Epithelial cell of proximal tubule (primary cell): ENCODE measurements around the gene SHANK3. TPM values are rescaled to one million over a fixed set of nuclear protein-coding genes. Genes with fewer than 3 reads are reported as not detected.

Experiments
- DNase-seq: peaks from one replicate; pipeline ENCODE4 v3.0.0-alpha.2; 2011; ENCODE audit warnings: low read depth
- H3K4me3 ChIP-seq: 2 replicates; pipeline ENCODE4 v1.5.1; 2011; ENCODE audit warnings: low read depth, mild to moderate bottlenecking, low read length
- total RNA-seq: library from RNA; depleted of rRNA; stranded (reverse); fragments of >200 nt; gene quantifications from 2 replicates; pipeline ENCODE4 v1.2.3, GENCODE V29; 2015
- TF ChIP-seq, protein P1 (sequence below): conservative IDR thresholded peaks from 2 replicates; pipeline ENCODE4 v1.5.1; 2012; ENCODE audit warnings: low read depth, mild to moderate bottlenecking, low read length

The SHANK3 gene
- total RNA-seq: 1.4 and 3.6 TPM in 2 replicates

GRCh38 chr22:50672471-50673230, at the start of gene SHANK3:
Gene SHANK3, plus strand, starts transcription at chr22:50672823.
- TF ChIP-seq, protein P1, sequence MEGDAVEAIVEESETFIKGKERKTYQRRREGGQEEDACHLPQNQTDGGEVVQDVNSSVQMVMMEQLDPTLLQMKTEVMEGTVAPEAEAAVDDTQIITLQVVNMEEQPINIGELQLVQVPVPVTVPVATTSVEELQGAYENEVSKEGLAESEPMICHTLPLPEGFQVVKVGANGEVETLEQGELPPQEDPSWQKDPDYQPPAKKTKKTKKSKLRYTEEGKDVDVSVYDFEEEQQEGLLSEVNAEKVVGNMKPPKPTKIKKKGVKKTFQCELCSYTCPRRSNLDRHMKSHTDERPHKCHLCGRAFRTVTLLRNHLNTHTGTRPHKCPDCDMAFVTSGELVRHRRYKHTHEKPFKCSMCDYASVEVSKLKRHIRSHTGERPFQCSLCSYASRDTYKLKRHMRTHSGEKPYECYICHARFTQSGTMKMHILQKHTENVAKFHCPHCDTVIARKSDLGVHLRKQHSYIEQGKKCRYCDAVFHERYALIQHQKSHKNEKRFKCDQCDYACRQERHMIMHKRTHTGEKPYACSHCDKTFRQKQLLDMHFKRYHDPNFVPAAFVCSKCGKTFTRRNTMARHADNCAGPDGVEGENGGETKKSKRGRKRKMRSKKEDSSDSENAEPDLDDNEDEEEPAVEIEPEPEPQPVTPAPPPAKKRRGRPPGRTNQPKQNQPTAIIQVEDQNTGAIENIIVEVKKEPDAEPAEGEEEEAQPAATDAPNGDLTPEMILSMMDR: no peak
- DNase-seq: no peak
- no peak within 1 kb of the TSS for H3K4me3 ChIP-seq

DNA sequence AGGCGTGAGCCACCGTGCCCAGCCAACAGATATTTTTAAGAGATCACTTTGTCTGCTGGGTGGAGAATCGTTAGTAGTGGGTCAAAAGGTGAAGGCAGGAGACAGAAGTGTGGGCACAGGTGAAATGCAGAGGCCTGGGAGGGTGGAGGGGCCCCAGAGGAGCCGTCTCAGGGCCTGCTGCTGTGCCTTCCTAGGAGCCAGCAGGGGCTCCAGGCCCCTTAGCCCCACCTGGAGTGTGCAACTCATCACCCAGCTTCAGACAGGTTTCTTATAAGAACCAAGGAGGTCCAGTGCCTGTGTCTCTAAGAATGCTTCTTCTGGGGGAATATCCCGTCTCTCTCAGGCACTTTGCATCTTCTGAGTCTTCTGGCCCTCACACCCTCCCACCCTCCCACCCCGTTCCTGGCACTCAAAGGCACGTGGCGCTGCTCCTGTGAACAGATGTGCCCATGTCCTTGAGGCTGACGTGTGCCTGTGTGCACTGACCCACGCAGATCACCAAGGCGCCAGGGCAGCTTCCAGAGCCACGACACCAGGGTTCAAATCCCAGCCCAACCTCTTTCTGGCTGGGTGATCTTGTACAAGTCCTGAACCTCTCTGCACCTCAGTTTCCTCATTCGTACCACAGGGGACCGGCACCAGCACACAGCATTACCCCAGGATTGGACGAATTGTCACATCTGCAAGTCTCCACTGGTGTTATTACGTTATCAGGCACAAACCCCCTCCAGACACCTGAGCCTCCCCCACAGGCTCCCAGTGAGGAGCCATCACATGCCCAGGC, 48.1 kb upstream of the SHANK3 start:
- H3K4me3 ChIP-seq: no peak overlapping the region
- no peak for DNase-seq
- TF ChIP-seq, protein P1: no peak

DNA sequence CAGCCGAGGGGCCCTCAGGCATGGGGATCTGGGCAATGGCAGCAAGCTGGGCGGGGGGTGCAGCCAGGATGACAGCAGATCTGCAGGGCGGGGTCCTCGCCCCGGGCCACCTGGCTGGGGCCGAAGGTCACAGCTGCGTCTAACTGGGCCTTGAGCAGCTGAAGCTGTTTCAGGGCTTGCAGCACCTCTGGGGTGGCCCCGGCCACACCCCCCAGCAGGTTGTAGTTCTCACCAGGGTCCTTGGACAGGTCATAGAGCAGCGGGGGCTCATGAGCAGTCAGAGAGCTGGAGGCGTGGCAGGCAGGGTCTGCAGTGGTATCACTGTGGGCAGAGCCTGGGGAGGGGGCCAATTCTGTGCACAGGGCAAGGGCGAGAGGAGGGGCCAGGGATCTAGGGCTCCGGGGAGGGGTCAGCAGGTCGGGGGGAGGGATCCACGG, 47.5 kb upstream of the SHANK3 start:
- TF ChIP-seq, protein P1: no peak
- DNase-seq: no peak
- no peak overlapping the region for H3K4me3 ChIP-seq

DNA sequence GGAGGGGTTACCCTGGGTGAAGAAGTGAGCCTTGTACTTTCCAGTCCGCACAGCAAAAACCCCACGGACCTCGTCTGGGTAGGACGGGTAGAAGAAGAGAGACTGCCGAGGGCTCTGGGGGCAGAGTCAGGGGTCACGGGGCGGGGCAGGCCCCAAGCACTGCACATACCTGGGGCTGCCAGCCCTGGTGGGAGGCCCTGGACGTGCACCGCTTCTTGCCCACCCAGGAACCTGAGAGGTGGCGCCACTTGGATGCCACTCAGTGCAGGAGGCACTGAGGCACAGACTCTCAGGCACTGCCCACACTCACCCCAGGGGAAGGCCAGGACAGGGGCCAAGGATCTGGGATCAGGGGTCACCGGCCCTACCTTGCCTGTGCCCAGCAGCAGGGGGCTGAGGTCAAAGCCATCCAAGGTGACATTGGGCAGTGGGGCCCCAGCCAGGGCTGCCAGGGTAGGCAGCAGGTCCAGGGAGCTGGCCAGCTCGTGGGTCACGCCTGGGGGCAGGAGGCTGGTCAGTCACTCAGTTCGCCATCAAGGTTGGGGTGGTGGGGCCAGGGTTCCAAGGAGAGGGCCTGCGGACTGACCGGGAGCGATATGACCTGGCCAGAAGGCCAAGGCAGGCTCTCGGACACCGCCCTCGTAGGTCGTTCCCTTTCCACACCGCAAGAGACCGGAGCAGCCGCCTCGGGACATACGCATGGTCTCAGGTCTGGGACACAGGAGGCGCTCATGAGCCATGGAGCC, 46.9 kb upstream of the SHANK3 start:
- DNase-seq: no peak
- H3K4me3 ChIP-seq: no peak overlapping the region
- TF ChIP-seq, protein P1: peak; percentile 15

- H3K4me3 ChIP-seq: no peak overlapping the region
- TF ChIP-seq, protein P1: no peak
Observed at GRCh38 chr22:50626314-50626849, 46.2 kb upstream of the SHANK3 start.

DNA sequence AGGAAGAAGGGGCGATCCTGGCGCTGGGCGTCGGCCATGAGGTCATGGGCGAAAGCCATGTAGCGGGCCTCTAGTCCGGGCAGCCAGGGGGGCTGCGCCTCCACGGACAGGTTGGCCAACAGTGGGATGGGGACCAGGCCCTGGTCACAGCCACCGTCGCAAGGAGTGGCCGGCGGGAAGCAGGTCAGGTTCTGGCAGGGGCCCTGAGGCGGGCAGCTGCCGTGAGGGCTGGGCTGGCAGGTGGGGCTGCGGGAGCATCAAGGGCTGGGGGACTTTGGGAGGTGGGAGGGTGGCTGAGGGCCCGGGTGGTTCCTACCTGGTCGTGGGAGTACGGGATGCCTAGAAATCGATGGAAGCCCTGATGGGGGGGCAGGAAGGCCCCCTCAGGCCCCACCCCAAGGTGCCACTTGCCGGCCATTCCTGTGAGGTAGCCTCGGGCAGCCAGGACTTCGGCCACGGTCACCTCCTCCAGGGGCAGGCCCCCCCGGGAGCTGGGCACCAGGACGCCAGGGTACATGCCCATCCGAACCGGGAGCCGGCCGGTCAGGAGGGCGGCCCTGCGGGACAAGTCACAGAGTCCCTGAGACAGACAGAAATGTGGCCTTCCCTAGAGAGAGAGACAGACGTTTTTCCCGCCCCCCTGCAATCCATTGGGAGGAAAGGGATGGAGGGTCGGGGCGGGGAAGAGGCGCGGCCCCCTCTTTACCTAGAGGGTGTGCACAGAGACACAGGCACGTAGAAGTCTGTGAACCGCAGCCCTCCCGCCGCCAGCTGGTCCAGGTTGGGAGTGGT, 45.6 kb upstream of the SHANK3 start:
- TF ChIP-seq, protein P1: no peak

More at GRCh38 chr22:50626314-50626849, 46.2 kb upstream of the SHANK3 start:
- no peak for DNase-seq

More for the DNA sequence above, 45.6 kb upstream of the SHANK3 start:
- DNase-seq: no peak
- peak overlapping the region; percentile 95 for H3K4me3 ChIP-seq
